ENCODE data around the gene RXRA.

DNA sequence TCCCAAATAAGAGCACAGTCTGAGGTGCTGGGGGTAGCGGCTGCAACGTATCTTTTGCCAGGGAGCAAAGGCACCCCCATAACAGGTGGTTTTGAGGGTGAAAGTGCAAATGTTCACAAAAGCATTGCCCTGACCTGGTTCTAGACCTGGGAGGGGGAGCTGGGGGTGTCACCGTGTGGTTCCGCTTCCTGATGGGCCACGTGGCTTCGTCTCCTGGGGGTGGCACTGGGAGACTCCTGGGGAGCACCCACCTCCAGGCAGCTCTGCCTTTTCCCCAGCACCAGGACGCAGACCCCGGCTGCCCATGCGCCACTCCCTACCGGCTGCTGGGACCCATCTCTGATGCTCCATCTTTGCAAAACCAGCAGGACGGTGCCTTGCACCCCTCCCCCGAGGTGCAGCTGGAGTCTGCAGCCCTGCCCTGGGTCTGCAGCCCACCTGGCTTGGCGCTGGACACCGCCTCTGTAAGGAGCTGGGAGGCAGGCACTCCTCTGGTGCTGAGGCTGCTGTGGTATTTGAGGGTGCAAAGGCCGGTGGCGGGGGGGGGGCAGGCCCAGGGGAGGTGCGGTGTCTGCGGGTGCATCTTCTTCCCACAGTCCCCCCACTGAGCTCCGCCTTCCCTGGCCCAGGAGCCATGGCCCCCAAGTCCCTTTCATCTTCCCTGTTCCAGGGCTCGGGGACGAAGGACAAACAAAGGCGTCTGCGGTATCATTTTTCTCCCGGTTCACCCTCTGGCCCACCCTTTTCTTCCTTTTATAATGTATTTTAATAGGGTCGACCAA is 29.8 kb upstream of the RXRA start:
- TF ChIP-seq CTCF (IDR thresholded peaks at IDR 0.05) (no peak), POLR2A (IDR thresholded peaks at IDR 0.05) (no peak)

Data from adrenal gland (tissue), 5 donors.